B cell (primary cell): ENCODE results near the gene SPIRE1. TPM values are rescaled to one million over a fixed set of nuclear protein-coding genes. Genes with fewer than 3 reads are reported as not detected.

Experiments
- ATAC-seq: fragments of 200-7000 bp; cut with Tn5 transposase; one replicate; pipeline ENCODE4 v1.10.0; 2021; ENCODE audit warnings: low read depth, mild to moderate bottlenecking, moderate number of reproducible peaks, moderate library complexity
- CTCF ChIA-PET: fragments of 350-600 bp; sonication (Branson Sonifier 250); formaldehyde crosslinking; loops from one replicate; lab custom pipeline; 2021; ENCODE audit warnings: antibody characterized with exemption, inconsistent platforms; lab: Charles Lee
- POLR2A ChIA-PET: fragments of 350-600 bp; sonication (Branson Sonifier 250); formaldehyde crosslinking; loops from one replicate; lab custom pipeline; 2021; ENCODE audit warnings: antibody characterized with exemption; lab: Charles Lee
- DNase-seq: peaks from one replicate; pipeline ENCODE4 v3.0.0; 2013
- H2AFZ ChIP-seq: 2 replicates; pipeline ENCODE4 v1.6.1; 2012; ENCODE audit warnings: mild to moderate bottlenecking, low read depth, low read length; ENCODE audit not compliant: insufficient read depth, poor library complexity, severe bottlenecking
- H3K27ac ChIP-seq, 2 donors: 1 replicate in 1 of 2; 2 replicates in 1 of 2; pipeline ENCODE4 v1.5.1; 2012 to 2013; ENCODE audit warnings: low read length in 2 of 2, mild to moderate bottlenecking in 2 of 2, moderate library complexity in 1 of 2
- H3K27me3 ChIP-seq, 4 experiments: fragments of 200-600 bp in 1 of 4; sonication (generic) in 1 of 4; replicated peaks in 1 of 4; 1 replicate in 2 of 4; 2 replicates in 2 of 4; pipeline versions ENCODE4 v1.6.1 to v1.7.0; 2013 to 2016; ENCODE audit warnings: low read length in 3 of 4, mild to moderate bottlenecking in 2 of 4, mixed read lengths in 1 of 4, moderate library complexity in 1 of 4; ENCODE audit not compliant: insufficient read depth in 4 of 4, control insufficient read depth in 3 of 4; ENCODE audit errors: control extremely low read depth in 1 of 4
- H3K36me3 ChIP-seq, 2 experiments: replicated peaks in 1 of 2; 1 replicate in 1 of 2; 2 replicates in 1 of 2; pipeline versions ENCODE4 v1.6.1 to v1.7.1; 2013; ENCODE audit warnings: low read length in 1 of 2; ENCODE audit not compliant: insufficient read depth in 2 of 2, control insufficient read depth in 1 of 2; ENCODE audit errors: control extremely low read depth in 1 of 2, extremely low read depth in 1 of 2
- H3K4me1 ChIP-seq, 2 donors: fragments of 200-600 bp in 1 of 2; sonication (generic) in 1 of 2; 1 replicate in 1 of 2; 2 replicates in 1 of 2; pipeline versions ENCODE4 v1.5.1 to v1.6.1; 2013 to 2017; ENCODE audit warnings: low read length in 2 of 2; ENCODE audit not compliant: control insufficient read depth in 2 of 2, insufficient read depth in 2 of 2
- H3K4me2 ChIP-seq: replicated peaks from 2 replicates; pipeline ENCODE3; 2012; ENCODE audit warnings: mild to moderate bottlenecking, low read depth, low read length; ENCODE audit not compliant: poor library complexity, severe bottlenecking
- H3K4me3 ChIP-seq, 5 experiments: fragments of 200-600 bp in 1 of 5; sonication (generic) in 1 of 5; 1 replicate in 3 of 5; 2 replicates in 2 of 5; pipeline versions ENCODE4 v1.5.1 to v1.7.0; 2011 to 2016; ENCODE audit warnings: low read length in 4 of 5, mild to moderate bottlenecking in 4 of 5, low read depth in 2 of 5, control low read depth in 1 of 5, moderate library complexity in 1 of 5; ENCODE audit not compliant: insufficient read depth in 1 of 5; ENCODE audit errors: control extremely low read depth in 1 of 5, extremely low read depth in 1 of 5
- H3K79me2 ChIP-seq: fragments of 200-600 bp; sonication (generic); one replicate; pipeline ENCODE4 v1.6.0; 2016; ENCODE audit warnings: low read length; ENCODE audit not compliant: control insufficient read depth, insufficient read depth
- H3K9ac ChIP-seq: fragments of 200-600 bp; sonication (generic); 2 replicates; pipeline ENCODE4 v1.6.1; 2017; ENCODE audit warnings: mild to moderate bottlenecking, low read length, moderate library complexity
- H3K9me3 ChIP-seq, 3 donors: one replicate each; pipeline versions ENCODE4 v1.6.1 to v1.7.1; 2013; ENCODE audit warnings: low read length in 2 of 3; ENCODE audit not compliant: control insufficient read depth in 2 of 3, insufficient read depth in 1 of 3; ENCODE audit errors: control extremely low read depth in 1 of 3
- H4K20me1 ChIP-seq: 2 replicates; pipeline ENCODE4 v1.6.0; 2012; ENCODE audit warnings: mild to moderate bottlenecking, low read length; ENCODE audit not compliant: insufficient read depth, control insufficient read depth, poor library complexity, severe bottlenecking
- H3K27ac Mint-ChIP-seq: one replicate; pipeline ENCODE4 v1.8.0; 2021; ENCODE audit warnings: mixed read lengths
- H3K27me3 Mint-ChIP-seq: one replicate; pipeline ENCODE4 v1.8.0; 2021; ENCODE audit warnings: mixed read lengths
- H3K4me1 Mint-ChIP-seq: one replicate; pipeline ENCODE4 v1.8.0; 2021; ENCODE audit warnings: mixed read lengths
- H3K4me3 Mint-ChIP-seq: one replicate; pipeline ENCODE4 v1.8.0; 2021; ENCODE audit warnings: mixed read lengths
- H3K9me3 Mint-ChIP-seq: one replicate; pipeline ENCODE4 v1.8.0; 2022; ENCODE audit warnings: mixed read lengths; ENCODE audit not compliant: insufficient read depth
- EZH2 ChIP-seq: IDR thresholded peaks from 2 replicates; pipeline ENCODE4 v1.6.1; 2012; ENCODE audit warnings: borderline replicate concordance, low read depth, mild to moderate bottlenecking, moderate library complexity, low read length; ENCODE audit not compliant: insufficient read depth, poor library complexity, severe bottlenecking
- WGBS: methylation state at CpG from one replicate; pipeline ENCODE4 v1.1.5; 2013; ENCODE audit warnings: missing lambda C conversion rate; ENCODE audit not compliant: insufficient coverage; 5-methylcytosine and 5-hydroxymethylcytosine counted together
- intact Hi-C: fragments of 100-400 bp; cut with micrococcal nuclease; formaldehyde crosslinking; loops from one replicate; pipeline ENCODE4 v1.10.0; 2022
- polyA plus RNA-seq: library from polyadenylated mRNA; depleted of rRNA; stranded (reverse); fragments of >200 nt; gene quantifications from 2 replicates; pipeline ENCODE4 v1.2.3, GENCODE V29; 2012
- total RNA-seq, 2 donors: library from RNA; stranded (reverse); fragments of 120-200 nt in 1 of 2; gene quantifications; 1 replicate in 1 of 2; 2 replicates in 1 of 2; pipeline versions ENCODE4 v1.2.3 to v1.2.4, GENCODE V29; 2013 to 2022
- TF ChIP-seq, protein P1 (sequence below): fragments of 200-600 bp; IDR thresholded peaks from one replicate; pipeline ENCODE4 v1.8.0; 2022; ENCODE audit warnings: antibody characterized with exemption, mild to moderate bottlenecking

SPIRE1 gene
- total and polyA plus RNA-seq, 2 donors (not counting 1 experiment from before 2014, with no cell fraction given): 0.22 to 4.0 TPM

GRCh38 chr18:12679183-12679786, 21.4 kb upstream of the SPIRE1 start:
- no peak overlapping the region for H3K4me2 ChIP-seq
- intact Hi-C loops: no loop called here
- H3K4me1 ChIP-seq: no peaks in the 10 kb centered on the region
- no peak overlapping the region for H3K4me3 ChIP-seq
- no peak for DNase-seq
- H2AFZ ChIP-seq: no peak overlapping the region
- no peaks in the 10 kb centered on the region for H3K27me3 ChIP-seq
- Mint-ChIP-seq H3K27me3 (no peaks in the 10 kb centered on the region), H3K9me3 (no peaks in the 10 kb centered on the region), H3K4me3 (no peak overlapping the region), H3K27ac (no peak overlapping the region), H3K4me1 (no peaks in the 10 kb centered on the region)
- CTCF ChIA-PET: no interaction called here
- H3K27ac ChIP-seq: no peak overlapping the region
- 28% methylated on average over 6 of the region's 8 CpGs for WGBS
- no peak overlapping the region for H3K9ac ChIP-seq
- no peaks in the 10 kb centered on the region for H3K9me3 ChIP-seq
- no peak for TF ChIP-seq EZH2
- TF ChIP-seq, protein P1, sequence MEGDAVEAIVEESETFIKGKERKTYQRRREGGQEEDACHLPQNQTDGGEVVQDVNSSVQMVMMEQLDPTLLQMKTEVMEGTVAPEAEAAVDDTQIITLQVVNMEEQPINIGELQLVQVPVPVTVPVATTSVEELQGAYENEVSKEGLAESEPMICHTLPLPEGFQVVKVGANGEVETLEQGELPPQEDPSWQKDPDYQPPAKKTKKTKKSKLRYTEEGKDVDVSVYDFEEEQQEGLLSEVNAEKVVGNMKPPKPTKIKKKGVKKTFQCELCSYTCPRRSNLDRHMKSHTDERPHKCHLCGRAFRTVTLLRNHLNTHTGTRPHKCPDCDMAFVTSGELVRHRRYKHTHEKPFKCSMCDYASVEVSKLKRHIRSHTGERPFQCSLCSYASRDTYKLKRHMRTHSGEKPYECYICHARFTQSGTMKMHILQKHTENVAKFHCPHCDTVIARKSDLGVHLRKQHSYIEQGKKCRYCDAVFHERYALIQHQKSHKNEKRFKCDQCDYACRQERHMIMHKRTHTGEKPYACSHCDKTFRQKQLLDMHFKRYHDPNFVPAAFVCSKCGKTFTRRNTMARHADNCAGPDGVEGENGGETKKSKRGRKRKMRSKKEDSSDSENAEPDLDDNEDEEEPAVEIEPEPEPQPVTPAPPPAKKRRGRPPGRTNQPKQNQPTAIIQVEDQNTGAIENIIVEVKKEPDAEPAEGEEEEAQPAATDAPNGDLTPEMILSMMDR: no peak
- no peaks in the 10 kb centered on the region for H3K79me2 ChIP-seq
- ATAC-seq: no peak
- no peaks in the 10 kb centered on the region for H4K20me1 ChIP-seq
- POLR2A ChIA-PET: no interaction called here
- H3K36me3 ChIP-seq: peaks cover 0 to 16% of the 10 kb centered on the region in 2 experiments

DNA sequence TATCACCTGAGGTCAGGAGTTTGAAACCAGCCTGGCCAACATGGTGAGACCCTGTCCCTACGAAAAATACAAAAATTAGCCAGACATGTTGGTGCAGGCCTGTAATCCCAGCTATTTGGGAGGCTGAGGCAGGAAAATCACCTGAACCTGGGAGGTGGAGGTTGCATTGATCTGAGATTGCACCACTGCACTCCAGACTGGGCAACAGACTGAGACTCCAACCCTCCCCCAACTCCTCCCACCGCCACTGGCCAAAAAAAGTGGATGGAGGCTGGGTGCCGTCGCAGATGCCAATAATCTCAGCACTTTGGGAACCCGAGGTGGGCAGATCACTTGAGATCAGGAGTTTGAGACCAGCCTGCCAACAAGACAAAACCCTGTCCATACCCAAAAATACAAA, 10.1 kb upstream of the SPIRE1 start:
- H3K4me1 Mint-ChIP-seq: no peaks in the 10 kb centered on the region
- Histone ChIP-seq H2AFZ (no peak overlapping the region), H3K36me3 (peaks cover 0 to 2% of the 10 kb centered on the region in 2 experiments), H3K9ac (no peak overlapping the region), H3K9me3 (no peaks in the 10 kb centered on the region), H4K20me1 (no peaks in the 10 kb centered on the region), H3K27ac (no peak overlapping the region), H3K4me1 (no peaks in the 10 kb centered on the region), H3K4me3 (no peak overlapping the region), H3K79me2 (no peaks in the 10 kb centered on the region), H3K4me2 (no peak overlapping the region), H3K27me3 (no peaks in the 10 kb centered on the region)
- no peak for DNase-seq
- ChIA-PET CTCF (no interaction called here), POLR2A (interaction anchor here (0.6 kb wide), 1 partner anchor 826 kb away, joined by 4 read pairs; no protein-coding TSS in a partner anchor)
- no peak overlapping the region for H3K27ac Mint-ChIP-seq
- 100% methylated on average over 2 of the region's 5 CpGs for WGBS
- H3K4me3 Mint-ChIP-seq: no peak overlapping the region
- intact Hi-C loops: no loop called here
- no peaks in the 10 kb centered on the region for H3K9me3 Mint-ChIP-seq
- ATAC-seq: no peak
- TF ChIP-seq, protein P1: no peak
- TF ChIP-seq EZH2: no peak
- no peaks in the 10 kb centered on the region for H3K27me3 Mint-ChIP-seq
